H1 (cell line): ENCODE measurements around the gene AHI1. TPM values are rescaled to one million over a fixed set of nuclear protein-coding genes. Genes with fewer than 3 reads are reported as not detected.

Experiments used
- CTCF ChIA-PET: fragments of 300-600 bp; sonication (Branson Sonifier 250); formaldehyde crosslinking; loops from one replicate; lab custom pipeline; 2021; ENCODE audit not compliant: partially characterized antibody; lab: Charles Lee
- POLR2A ChIA-PET: fragments of 300-600 bp; sonication (Branson Sonifier 250); formaldehyde crosslinking; loops from one replicate; lab custom pipeline; 2021; ENCODE audit warnings: inconsistent platforms; ENCODE audit not compliant: partially characterized antibody; lab: Charles Lee
- DNase-seq, 2 experiments: peaks; one replicate each; pipeline versions ENCODE4 v3.0.0 to v3.0.0-alpha.2; 2010 to 2022; ENCODE audit warnings: low spot score in 2 of 2, low read depth in 1 of 2, mixed read lengths in 1 of 2
- FAIRE-seq: peaks from 2 replicates; lab custom pipeline; 2011; peaks lifted over from hg19 to GRCh38; lab: Jason Lieb, UNC
- H2AFZ ChIP-seq: 2 replicates; pipeline ENCODE4 v1.8.1; 2012; ENCODE audit warnings: low read length, inconsistent platforms
- H2AK5ac ChIP-seq: 2 replicates; pipeline ENCODE4 v1.6.1; 2013; ENCODE audit warnings: low read depth, low read length
- H2BK120ac ChIP-seq: replicated peaks from 2 replicates; pipeline ENCODE3; 2013; ENCODE audit warnings: low read depth, low read length, inconsistent platforms
- H2BK12ac ChIP-seq: 2 replicates; pipeline ENCODE4 v1.6.1; 2013; ENCODE audit warnings: low read depth, low read length
- H2BK15ac ChIP-seq: 2 replicates; pipeline ENCODE4 v1.6.1; 2013; ENCODE audit warnings: low read length
- H2BK20ac ChIP-seq: 2 replicates; pipeline ENCODE4 v1.6.1; 2013; ENCODE audit warnings: low read length
- H2BK5ac ChIP-seq: 2 replicates; pipeline ENCODE4 v1.6.1; 2013; ENCODE audit warnings: low read depth, low read length
- H3K14ac ChIP-seq: 2 replicates; pipeline ENCODE4 v1.6.1; 2013; ENCODE audit warnings: inconsistent platforms; ENCODE audit not compliant: insufficient read length
- H3K18ac ChIP-seq: 2 replicates; pipeline ENCODE4 v1.6.1; 2013; ENCODE audit warnings: low read length; ENCODE audit errors: extremely low read depth
- H3K23ac ChIP-seq: 2 replicates; pipeline ENCODE4 v1.6.1; 2013; ENCODE audit warnings: inconsistent platforms; ENCODE audit not compliant: insufficient read length
- H3K23me2 ChIP-seq: 2 replicates; pipeline ENCODE4 v1.6.1; 2013; ENCODE audit warnings: low read depth, low read length
- H3K27ac ChIP-seq: 2 replicates; pipeline ENCODE4 v1.6.1; 2011; ENCODE audit warnings: low read depth, low read length, inconsistent platforms
- H3K27me3 ChIP-seq, 4 experiments: replicated peaks in 1 of 4; 1 replicate in 1 of 4; 2 replicates in 3 of 4; pipeline versions ENCODE4 v1.6.1 to v1.8.1; 2011 to 2013; ENCODE audit warnings: low read length in 3 of 4, mild to moderate bottlenecking in 3 of 4, inconsistent platforms in 2 of 4, mixed read lengths in 2 of 4, moderate library complexity in 1 of 4; ENCODE audit not compliant: control insufficient read depth in 3 of 4, insufficient read depth in 3 of 4; ENCODE audit errors: extremely low read depth in 1 of 4
- H3K36me3 ChIP-seq, 4 experiments: 2 replicates each; pipeline versions ENCODE4 v1.6.1 to v1.8.1; 2011 to 2013; ENCODE audit warnings: mild to moderate bottlenecking in 4 of 4, low read length in 3 of 4, moderate library complexity in 2 of 4, control low read depth in 1 of 4, inconsistent platforms in 1 of 4; ENCODE audit not compliant: insufficient read depth in 4 of 4, control insufficient read depth in 2 of 4
- H3K4ac ChIP-seq: replicated peaks from 2 replicates; pipeline ENCODE3; 2013; ENCODE audit warnings: low read length, low read depth, mixed read lengths, inconsistent platforms; ENCODE audit not compliant: insufficient read length
- H3K4me1 ChIP-seq, 4 experiments: replicated peaks in 1 of 4; 1 replicate in 1 of 4; 2 replicates in 3 of 4; pipeline versions ENCODE4 v1.6.1 to v1.8.1; 2011 to 2013; ENCODE audit warnings: low read length in 3 of 4, inconsistent platforms in 2 of 4, mixed read lengths in 1 of 4; ENCODE audit not compliant: insufficient read depth in 4 of 4, control insufficient read depth in 3 of 4
- H3K4me2 ChIP-seq, 2 experiments: 2 replicates each; pipeline versions ENCODE4 v1.6.1 to v1.8.1; 2011 to 2013; ENCODE audit warnings: low read depth in 2 of 2, low read length in 2 of 2, control low read depth in 1 of 2, inconsistent platforms in 1 of 2, mild to moderate bottlenecking in 1 of 2; ENCODE audit not compliant: insufficient read depth in 1 of 2
- H3K4me3 ChIP-seq, 4 experiments: fragments of 200-600, 300-600 bp in 1 of 4; sonication (generic), shearing (Covaris generic), sonication (Bioruptor Twin) in 1 of 4; 2 replicates each; pipeline versions ENCODE4 v1.5.1 to v1.8.1; 2011 to 2016; ENCODE audit warnings: low read length in 4 of 4, low read depth in 3 of 4, control low read depth in 2 of 4, inconsistent platforms in 2 of 4, mild to moderate bottlenecking in 2 of 4, mixed read lengths in 1 of 4, moderate library complexity in 1 of 4; ENCODE audit not compliant: insufficient read depth in 2 of 4; ENCODE audit errors: extremely low read depth in 1 of 4
- H3K56ac ChIP-seq: replicated peaks from 2 replicates; pipeline ENCODE3; 2013; ENCODE audit warnings: low read depth, mild to moderate bottlenecking, mixed read lengths, low read length, inconsistent platforms; ENCODE audit not compliant: insufficient read length
- H3K79me1 ChIP-seq: 2 replicates; pipeline ENCODE4 v1.6.1; 2013; ENCODE audit warnings: low read depth, low read length, control low read depth
- H3K79me2 ChIP-seq, 2 experiments: 2 replicates each; pipeline versions ENCODE4 v1.6.1 to v1.8.1; 2012 to 2013; ENCODE audit warnings: low read length in 2 of 2, mild to moderate bottlenecking in 2 of 2, inconsistent platforms in 1 of 2; ENCODE audit not compliant: insufficient read depth in 2 of 2, control insufficient read depth in 1 of 2
- H3K9ac ChIP-seq, 4 experiments: replicated peaks in 1 of 4; 1 replicate in 1 of 4; 2 replicates in 3 of 4; pipeline versions ENCODE4 v1.6.1 to v1.8.1; 2011 to 2013; ENCODE audit warnings: low read depth in 3 of 4, low read length in 3 of 4, control low read depth in 2 of 4, mild to moderate bottlenecking in 2 of 4, moderate library complexity in 2 of 4, inconsistent platforms in 1 of 4; ENCODE audit errors: extremely low read depth in 1 of 4
- H3K9me3 ChIP-seq, 2 experiments: 2 replicates each; pipeline versions ENCODE4 v1.6.1 to v1.8.1; 2012 to 2013; ENCODE audit warnings: mild to moderate bottlenecking in 2 of 2, moderate library complexity in 2 of 2, control low read depth in 1 of 2, inconsistent platforms in 1 of 2, low read depth in 1 of 2, low read length in 1 of 2, mixed read lengths in 1 of 2; ENCODE audit not compliant: insufficient read depth in 2 of 2
- H4K20me1 ChIP-seq, 2 experiments: replicated peaks in 1 of 2; 2 replicates each; pipeline versions ENCODE3 to v1.8.1; 2011 to 2013; ENCODE audit warnings: inconsistent platforms in 2 of 2, low read length in 2 of 2, mild to moderate bottlenecking in 1 of 2; ENCODE audit not compliant: insufficient read depth in 2 of 2, control insufficient read depth in 1 of 2
- H4K5ac ChIP-seq: 2 replicates; pipeline ENCODE4 v1.6.1; 2013; ENCODE audit warnings: low read length, low read depth, mixed read lengths, inconsistent platforms; ENCODE audit not compliant: insufficient read length
- H4K8ac ChIP-seq: 2 replicates; pipeline ENCODE4 v1.8.0; 2013; ENCODE audit warnings: mild to moderate bottlenecking, moderate library complexity, low read length, inconsistent platforms; ENCODE audit not compliant: insufficient read depth; ENCODE audit errors: extremely low read depth
- H4K91ac ChIP-seq: replicated peaks from 2 replicates; pipeline ENCODE3; 2013; ENCODE audit warnings: low read length, mixed read lengths, inconsistent platforms; ENCODE audit not compliant: insufficient read length
- ASH2L ChIP-seq: fragments of 200-600, 300-600 bp; sonication (generic); IDR thresholded peaks from one replicate; pipeline ENCODE4 v1.7.1; 2017; ENCODE audit warnings: low read length
- POLR2A ChIP-seq, 2 experiments: IDR thresholded peaks; 1 replicate in 1 of 2; 2 replicates in 1 of 2; pipeline ENCODE4 v1.6.1; 2011; ENCODE audit warnings: low read depth in 2 of 2, low read length in 2 of 2, mild to moderate bottlenecking in 2 of 2; ENCODE audit errors: control extremely low read depth in 1 of 2
- WGBS, 2 experiments: shearing (Covaris generic) in 1 of 2; methylation state at CpG; one replicate each; pipeline versions ENCODE4 v1.1.6 to v1.1.7; 2013 to 2015; ENCODE audit warnings: low lambda C conversion rate in 2 of 2, mixed read lengths in 2 of 2, inconsistent platforms in 1 of 2, low coverage in 1 of 2, missing lambda C conversion rate in 1 of 2; ENCODE audit not compliant: insufficient replicate concordance in 2 of 2, insufficient coverage in 1 of 2, insufficient read length in 1 of 2; ENCODE audit errors: extremely low coverage in 1 of 2, missing lambda C conversion rate in 1 of 2; 5-methylcytosine and 5-hydroxymethylcytosine counted together
- polyA plus RNA-seq, 7 experiments: library from polyadenylated mRNA; depleted of rRNA in 3 of 7; stranded (reverse) in 5 of 7; unstranded in 2 of 7; fragments of >200 nt in 5 of 7; fragments of 200-250 nt in 2 of 7; gene quantifications; 1 replicate in 5 of 7; 2 replicates in 1 of 7; 4 replicates in 1 of 7; pipeline versions ENCODE4 v1.2.1 to v1.2.3, GENCODE V29; 2011 to 2013; ENCODE audit warnings: missing spikeins in 2 of 7, mixed read lengths in 2 of 7
- total RNA-seq: library from RNA; stranded (reverse); fragmentation: NEBNext Ultra II Directional; extraction: Animal tissue kit (Norgen Biotek cat#: 25700); gene quantifications from 2 replicates; pipeline ENCODE4 v1.2.1, GENCODE V29; 2021

The AHI1 gene
- total and polyA plus RNA-seq, 2 of the 8 experiments (the other 6 are each of a cell fraction or from before 2014, with no cell fraction given), result 4.2 to 19.6 TPM

GRCh38 chr6:135424385-135424784 is 73.2 kb downstream of the AHI1 start:
- no peaks in the 10 kb centered on the region for H3K79me1 ChIP-seq
- no peak overlapping the region for H4K91ac ChIP-seq
- H3K27ac ChIP-seq, result no peak overlapping the region
- no peak overlapping the region for H2AFZ ChIP-seq
- no peak overlapping the region for H3K14ac ChIP-seq
- no peak overlapping the region for H3K4me3 ChIP-seq
- H3K36me3 ChIP-seq, result no peaks in the 10 kb centered on the region; a peak in 1 of 8 replicates
- FAIRE-seq (no peak), DNase-seq (no peak)
- POLR2A ChIA-PET, result no interaction called here
- H3K56ac ChIP-seq, result no peak overlapping the region
- H2BK5ac ChIP-seq, result no peak overlapping the region
- H3K79me2 ChIP-seq, result no peaks in the 10 kb centered on the region
- H3K18ac ChIP-seq, result no peak overlapping the region
- H4K8ac ChIP-seq, result no peak overlapping the region
- H2BK15ac ChIP-seq, result no peak overlapping the region
- H2AK5ac ChIP-seq, result no peak overlapping the region
- H3K23ac ChIP-seq, result no peak overlapping the region
- no peaks in the 10 kb centered on the region for H3K4me1 ChIP-seq
- H3K27me3 ChIP-seq, result no peaks in the 10 kb centered on the region
- no peak overlapping the region for H3K9ac ChIP-seq
- no peak overlapping the region for H2BK120ac ChIP-seq
- TF ChIP-seq POLR2A (IDR thresholded peaks at IDR 0.05; ENCODE audit: control extremely low read depth in 1 of 2, low read depth in 2 of 2, low read length in 2 of 2), result no peak
- TF ChIP-seq ASH2L, result no peak
- H4K5ac ChIP-seq, result no peak overlapping the region
- CTCF ChIA-PET, result interaction anchor here (0.7 to 4.3 kb wide), 19 partner anchors 11 to 474 kb away, joined by 3 to 78 read pairs (median 4); partner anchors contain the start of gene ALDH8A1
- H3K23me2 ChIP-seq, result no peaks in the 10 kb centered on the region
- no peak overlapping the region for H3K4me2 ChIP-seq
- 85% methylated on average over 1 of the region's 1 CpG; no CpG with 5 or more reads in 1 of the 2 experiments for WGBS, 2 experiments
- no peak overlapping the region for H2BK12ac ChIP-seq
- H3K9me3 ChIP-seq, result no peaks in the 10 kb centered on the region
- H3K4ac ChIP-seq, result no peak overlapping the region
- H4K20me1 ChIP-seq, result no peaks in the 10 kb centered on the region
- H2BK20ac ChIP-seq, result no peak overlapping the region
